ENCODE data around the gene CFAP45.
A peak's percentile ranks its signal among the peaks of the same experiment; 100 is the strongest.

DNA sequence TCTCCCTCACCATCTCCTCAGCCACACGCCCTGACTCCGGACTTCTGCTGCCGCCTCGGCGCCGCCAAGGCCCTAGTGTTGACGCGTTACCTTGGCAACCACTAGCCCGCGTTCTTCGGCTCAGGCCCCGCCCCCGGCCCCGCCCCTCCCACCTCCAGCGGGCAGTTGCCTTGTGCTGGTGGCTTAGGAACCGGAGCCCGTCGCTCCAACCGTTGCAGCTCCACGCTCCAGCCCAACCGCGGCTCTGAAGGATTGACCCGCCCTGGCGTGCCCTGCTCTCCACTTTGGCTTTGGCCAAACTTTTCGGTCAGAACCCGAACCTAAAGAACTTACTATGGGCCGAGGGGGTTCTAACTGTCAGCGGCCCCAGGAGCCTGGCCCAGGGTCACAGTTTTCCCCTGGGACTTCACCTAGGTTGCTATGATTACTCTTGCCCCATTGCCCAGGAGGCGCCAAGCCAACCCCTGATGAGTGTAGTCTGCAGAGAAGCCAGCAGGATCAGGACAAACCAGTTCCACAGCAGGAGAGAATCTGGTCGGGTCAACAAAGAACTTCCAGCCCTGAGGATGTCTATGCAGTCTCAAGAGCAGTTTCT lies at the start of gene CFAP45:
- TF ChIP-seq JUN (CRISPR knock-in tag; IDR thresholded peaks at IDR 0.05) (no peak), KAT7 (CRISPR knock-in tag; IDR thresholded peaks at IDR 0.05; ENCODE audit: borderline replicate concordance) (no peak), FOXJ3 (CRISPR knock-in tag; IDR thresholded peaks at IDR 0.05; ENCODE audit: borderline replicate concordance) (no peak)
- TF ChIP-seq, protein P1, sequence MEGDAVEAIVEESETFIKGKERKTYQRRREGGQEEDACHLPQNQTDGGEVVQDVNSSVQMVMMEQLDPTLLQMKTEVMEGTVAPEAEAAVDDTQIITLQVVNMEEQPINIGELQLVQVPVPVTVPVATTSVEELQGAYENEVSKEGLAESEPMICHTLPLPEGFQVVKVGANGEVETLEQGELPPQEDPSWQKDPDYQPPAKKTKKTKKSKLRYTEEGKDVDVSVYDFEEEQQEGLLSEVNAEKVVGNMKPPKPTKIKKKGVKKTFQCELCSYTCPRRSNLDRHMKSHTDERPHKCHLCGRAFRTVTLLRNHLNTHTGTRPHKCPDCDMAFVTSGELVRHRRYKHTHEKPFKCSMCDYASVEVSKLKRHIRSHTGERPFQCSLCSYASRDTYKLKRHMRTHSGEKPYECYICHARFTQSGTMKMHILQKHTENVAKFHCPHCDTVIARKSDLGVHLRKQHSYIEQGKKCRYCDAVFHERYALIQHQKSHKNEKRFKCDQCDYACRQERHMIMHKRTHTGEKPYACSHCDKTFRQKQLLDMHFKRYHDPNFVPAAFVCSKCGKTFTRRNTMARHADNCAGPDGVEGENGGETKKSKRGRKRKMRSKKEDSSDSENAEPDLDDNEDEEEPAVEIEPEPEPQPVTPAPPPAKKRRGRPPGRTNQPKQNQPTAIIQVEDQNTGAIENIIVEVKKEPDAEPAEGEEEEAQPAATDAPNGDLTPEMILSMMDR (IDR thresholded peaks at IDR 0.05), result no peak
- TF ChIP-seq, protein P2, sequence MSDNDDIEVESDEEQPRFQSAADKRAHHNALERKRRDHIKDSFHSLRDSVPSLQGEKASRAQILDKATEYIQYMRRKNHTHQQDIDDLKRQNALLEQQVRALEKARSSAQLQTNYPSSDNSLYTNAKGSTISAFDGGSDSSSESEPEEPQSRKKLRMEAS (CRISPR knock-in tag; IDR thresholded peaks at IDR 0.05), result peak; percentile 28; the same call in 1 of the 2 replicates
- TF ChIP-seq, protein P3, sequence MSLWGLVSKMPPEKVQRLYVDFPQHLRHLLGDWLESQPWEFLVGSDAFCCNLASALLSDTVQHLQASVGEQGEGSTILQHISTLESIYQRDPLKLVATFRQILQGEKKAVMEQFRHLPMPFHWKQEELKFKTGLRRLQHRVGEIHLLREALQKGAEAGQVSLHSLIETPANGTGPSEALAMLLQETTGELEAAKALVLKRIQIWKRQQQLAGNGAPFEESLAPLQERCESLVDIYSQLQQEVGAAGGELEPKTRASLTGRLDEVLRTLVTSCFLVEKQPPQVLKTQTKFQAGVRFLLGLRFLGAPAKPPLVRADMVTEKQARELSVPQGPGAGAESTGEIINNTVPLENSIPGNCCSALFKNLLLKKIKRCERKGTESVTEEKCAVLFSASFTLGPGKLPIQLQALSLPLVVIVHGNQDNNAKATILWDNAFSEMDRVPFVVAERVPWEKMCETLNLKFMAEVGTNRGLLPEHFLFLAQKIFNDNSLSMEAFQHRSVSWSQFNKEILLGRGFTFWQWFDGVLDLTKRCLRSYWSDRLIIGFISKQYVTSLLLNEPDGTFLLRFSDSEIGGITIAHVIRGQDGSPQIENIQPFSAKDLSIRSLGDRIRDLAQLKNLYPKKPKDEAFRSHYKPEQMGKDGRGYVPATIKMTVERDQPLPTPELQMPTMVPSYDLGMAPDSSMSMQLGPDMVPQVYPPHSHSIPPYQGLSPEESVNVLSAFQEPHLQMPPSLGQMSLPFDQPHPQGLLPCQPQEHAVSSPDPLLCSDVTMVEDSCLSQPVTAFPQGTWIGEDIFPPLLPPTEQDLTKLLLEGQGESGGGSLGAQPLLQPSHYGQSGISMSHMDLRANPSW (CRISPR knock-in tag; conservative IDR thresholded peaks at IDR 0.05; ENCODE audit: low read depth), result no peak
- TF ChIP-seq, protein P4, sequence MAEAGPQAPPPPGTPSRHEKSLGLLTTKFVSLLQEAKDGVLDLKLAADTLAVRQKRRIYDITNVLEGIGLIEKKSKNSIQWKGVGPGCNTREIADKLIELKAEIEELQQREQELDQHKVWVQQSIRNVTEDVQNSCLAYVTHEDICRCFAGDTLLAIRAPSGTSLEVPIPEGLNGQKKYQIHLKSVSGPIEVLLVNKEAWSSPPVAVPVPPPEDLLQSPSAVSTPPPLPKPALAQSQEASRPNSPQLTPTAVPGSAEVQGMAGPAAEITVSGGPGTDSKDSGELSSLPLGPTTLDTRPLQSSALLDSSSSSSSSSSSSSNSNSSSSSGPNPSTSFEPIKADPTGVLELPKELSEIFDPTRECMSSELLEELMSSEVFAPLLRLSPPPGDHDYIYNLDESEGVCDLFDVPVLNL (CRISPR knock-in tag; IDR thresholded peaks at IDR 0.05; ENCODE audit: borderline replicate concordance, low read depth), result no peak
